NCI-H2107 treated with DMSO at 0.1 percent for 48 hours (cell line): ENCODE measurements around the gene RAB11FIP4.
"Not testable (repeated sequence)": the region's sequence is repeated elsewhere in the genome, so short reads cannot be mapped to it uniquely, and the experiment has no call there.

Source experiments
- DNase-seq: peaks from one replicate; lab custom pipeline; 2025; ENCODE audit not compliant: unreplicated experiment; lab: John Stamatoyannopoulos, UW

The RAB11FIP4 gene, protein sequence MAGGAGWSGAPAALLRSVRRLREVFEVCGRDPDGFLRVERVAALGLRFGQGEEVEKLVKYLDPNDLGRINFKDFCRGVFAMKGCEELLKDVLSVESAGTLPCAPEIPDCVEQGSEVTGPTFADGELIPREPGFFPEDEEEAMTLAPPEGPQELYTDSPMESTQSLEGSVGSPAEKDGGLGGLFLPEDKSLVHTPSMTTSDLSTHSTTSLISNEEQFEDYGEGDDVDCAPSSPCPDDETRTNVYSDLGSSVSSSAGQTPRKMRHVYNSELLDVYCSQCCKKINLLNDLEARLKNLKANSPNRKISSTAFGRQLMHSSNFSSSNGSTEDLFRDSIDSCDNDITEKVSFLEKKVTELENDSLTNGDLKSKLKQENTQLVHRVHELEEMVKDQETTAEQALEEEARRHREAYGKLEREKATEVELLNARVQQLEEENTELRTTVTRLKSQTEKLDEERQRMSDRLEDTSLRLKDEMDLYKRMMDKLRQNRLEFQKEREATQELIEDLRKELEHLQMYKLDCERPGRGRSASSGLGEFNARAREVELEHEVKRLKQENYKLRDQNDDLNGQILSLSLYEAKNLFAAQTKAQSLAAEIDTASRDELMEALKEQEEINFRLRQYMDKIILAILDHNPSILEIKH

DNA sequence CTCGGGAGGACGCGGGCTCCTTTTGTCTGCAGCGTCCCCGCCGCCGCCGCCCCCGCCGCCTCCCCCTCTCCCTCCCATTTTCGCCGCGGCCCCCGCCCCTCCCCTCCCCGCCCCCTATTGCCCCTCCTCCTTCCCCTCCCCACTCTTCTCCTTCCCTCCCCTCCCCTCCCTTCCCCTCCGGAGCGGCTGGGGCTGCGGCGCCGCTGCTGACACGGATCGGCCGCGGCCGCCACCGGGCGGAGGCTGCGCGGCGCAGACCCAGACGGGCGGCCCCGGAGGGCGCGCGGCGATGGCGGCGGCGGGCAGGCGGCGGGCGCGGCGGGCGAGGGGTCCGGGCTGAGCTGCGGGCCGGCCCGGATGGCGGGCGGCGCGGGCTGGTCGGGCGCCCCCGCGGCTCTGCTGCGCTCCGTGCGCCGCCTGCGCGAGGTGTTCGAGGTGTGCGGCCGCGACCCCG lies at the start of gene RAB11FIP4:
Gene RAB11FIP4, plus strand, starts transcription at position 180 of the 454 bp plus-strand sequence. Its CDS starts 178 bp downstream, at position 358.
- DNase-seq: no peak

DNA sequence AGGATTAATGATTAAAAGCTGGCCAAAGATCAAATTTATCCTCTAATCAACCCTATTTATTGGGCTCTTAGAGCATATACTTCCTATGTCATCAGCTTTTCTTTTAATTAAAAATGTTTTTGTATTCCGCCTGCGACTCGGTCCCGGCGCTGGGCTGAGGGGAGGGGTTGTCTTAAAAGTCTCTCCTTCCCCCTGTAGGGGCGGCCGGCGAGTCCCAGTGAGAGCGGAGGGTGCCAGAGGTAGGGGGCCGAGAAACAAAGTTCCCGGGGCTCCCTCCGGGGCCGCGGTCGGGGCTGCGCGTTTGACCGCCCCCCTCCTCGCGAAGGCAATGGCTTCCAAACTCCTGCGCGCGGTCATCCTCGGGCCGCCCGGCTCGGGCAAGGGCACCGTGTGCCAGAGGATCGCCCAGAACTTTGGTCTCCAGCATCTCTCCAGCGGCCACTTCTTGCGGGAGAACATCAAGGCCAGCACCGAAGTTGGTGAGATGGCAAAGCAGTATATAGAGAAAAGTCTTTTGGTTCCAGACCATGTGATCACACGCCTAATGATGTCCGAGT lies 46.2 kb upstream of the RAB11FIP4 start:
- not testable (repeated sequence) for DNase-seq

DNA sequence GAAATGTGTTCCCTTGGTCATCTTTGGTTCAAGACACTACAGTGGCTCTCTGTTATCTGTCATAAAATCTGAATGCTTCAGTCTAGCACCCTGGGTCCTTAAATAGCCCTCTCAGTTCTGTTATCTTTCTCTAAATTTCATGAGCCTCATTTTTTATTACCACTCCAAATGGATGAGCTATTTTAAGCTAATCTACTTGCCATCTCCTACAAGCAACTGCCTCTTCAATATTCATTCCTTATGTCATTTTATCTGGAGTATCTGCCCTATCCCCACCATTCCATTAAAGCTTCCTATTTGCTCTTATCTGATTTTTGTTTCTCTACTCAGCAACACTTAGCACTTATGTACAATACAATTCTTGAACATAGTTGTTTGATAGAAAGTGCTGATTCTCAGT lies 42.0 kb upstream of the RAB11FIP4 start:
- DNase-seq: no peak

DNA sequence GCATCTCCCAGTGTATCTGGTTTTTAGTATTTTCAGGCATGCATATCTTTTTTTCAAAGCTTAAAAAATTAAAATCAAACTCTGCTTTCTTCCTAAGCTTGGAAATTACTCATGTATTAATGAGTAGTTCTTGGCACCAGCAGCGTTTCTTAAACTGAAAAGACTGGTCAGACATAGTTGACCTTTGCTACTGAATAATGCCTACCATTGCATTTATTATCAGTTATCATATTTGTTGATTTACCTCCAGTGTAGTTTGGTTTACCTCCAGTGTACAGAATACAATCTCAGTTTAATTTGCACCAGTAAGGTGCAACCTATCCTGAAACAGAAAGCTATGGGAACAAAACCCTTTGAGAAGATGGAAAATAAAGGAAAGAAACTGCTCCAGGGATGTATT lies 35.5 kb upstream of the RAB11FIP4 start:
- no peak for DNase-seq

DNA sequence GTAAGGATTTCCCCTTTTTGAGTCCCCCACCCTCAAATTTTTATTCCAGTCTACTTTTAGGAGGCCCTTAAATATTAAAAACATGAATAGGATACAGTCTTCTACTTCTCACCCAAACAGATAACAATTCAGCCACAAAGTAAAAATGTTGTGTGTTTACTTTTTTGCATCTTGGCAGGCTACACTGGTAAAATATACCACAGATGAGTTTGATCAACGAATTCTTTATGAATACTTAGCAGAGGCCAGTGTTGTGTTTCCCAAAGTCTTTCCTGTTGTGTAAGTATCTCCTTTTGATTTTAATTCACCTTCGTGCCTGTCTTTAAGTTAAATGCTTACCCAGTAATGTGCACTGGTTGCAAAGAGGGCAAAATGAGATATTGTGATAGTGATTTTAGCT lies 34.4 kb upstream of the RAB11FIP4 start:
- DNase-seq: no peak

DNA sequence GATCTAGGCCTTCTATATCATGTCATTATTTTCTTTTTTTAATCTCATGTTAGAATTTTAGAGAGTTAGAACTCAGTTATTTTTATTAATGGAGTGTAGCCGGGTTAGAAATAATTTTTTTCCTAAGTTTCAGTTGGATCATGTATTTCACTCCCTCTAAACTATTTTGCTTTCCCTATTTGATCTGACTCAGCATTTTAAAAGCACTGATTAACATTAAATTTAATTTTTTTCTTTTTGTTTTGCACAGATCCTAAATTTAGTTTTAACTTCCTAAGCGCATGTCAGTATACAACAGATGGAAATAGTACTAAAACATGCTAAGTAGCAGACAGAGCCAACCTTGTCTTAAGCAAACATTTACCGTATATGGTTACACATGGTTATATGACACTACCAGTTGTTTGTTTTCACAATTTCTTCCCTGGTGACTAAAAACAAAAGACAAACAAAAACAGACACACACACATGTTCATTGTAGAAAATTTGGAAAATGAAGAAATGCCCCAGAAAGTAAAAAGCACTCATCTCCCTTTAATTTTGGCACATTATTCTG lies 33.6 kb upstream of the RAB11FIP4 start:
- no peak for DNase-seq

DNA sequence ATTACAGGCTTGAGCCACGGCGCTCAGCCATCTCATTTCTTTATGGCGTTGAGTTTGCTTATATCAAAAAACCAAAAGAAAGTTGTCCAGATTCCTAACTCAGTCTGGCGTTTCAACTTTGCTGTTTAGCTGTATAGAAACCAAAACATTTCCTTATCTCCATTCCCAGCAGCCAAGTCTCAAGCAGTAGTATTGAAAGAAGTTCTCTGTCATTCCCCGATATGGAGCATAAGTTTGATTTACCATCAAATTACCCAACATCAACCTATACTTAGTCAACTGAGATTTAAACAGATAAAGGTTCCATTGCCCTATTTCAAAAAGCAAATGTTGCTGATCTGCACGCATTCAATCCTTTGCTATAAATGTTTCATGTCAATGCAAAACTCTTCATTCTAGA lies 27.5 kb upstream of the RAB11FIP4 start:
- no peak for DNase-seq

DNA sequence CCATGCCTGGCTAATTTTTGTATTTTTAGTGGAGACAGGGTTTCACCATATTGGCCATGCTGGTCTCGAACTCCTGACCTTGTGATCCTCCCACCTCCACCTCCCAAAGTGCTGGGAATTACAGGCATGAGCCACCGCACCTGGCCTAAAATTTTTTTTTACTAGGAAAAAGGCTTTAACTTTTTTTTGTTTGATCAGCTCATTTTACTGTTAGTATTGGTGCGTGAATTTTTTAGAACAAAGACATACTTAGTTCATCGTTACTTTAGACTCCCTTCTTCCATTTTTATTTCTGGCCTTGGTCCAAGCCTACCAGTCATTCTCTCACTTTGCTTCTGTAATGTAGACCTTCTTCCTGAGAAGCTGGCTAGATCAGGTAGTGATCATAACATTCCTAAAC lies 25.4 kb upstream of the RAB11FIP4 start:
- no peak for DNase-seq

DNA sequence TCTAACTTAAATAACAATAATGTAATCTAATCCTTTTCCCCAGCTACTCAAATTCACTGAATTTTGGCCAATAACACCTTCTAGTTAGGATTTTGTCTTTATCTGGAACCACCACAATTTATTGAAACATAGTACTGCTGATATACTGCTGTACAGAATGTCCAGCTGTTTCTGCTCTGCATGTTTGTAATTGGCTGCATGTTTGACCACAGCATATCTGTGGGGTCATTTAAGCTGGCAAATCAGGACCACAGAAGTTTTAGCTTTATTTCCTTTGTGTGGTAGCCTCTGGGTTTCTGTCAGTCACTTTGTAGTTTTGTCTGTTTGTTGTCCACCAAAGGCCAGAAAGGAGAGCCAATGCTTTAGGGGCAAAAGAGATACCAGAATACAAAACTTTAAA lies 22.2 kb upstream of the RAB11FIP4 start:
- no peak for DNase-seq

DNA sequence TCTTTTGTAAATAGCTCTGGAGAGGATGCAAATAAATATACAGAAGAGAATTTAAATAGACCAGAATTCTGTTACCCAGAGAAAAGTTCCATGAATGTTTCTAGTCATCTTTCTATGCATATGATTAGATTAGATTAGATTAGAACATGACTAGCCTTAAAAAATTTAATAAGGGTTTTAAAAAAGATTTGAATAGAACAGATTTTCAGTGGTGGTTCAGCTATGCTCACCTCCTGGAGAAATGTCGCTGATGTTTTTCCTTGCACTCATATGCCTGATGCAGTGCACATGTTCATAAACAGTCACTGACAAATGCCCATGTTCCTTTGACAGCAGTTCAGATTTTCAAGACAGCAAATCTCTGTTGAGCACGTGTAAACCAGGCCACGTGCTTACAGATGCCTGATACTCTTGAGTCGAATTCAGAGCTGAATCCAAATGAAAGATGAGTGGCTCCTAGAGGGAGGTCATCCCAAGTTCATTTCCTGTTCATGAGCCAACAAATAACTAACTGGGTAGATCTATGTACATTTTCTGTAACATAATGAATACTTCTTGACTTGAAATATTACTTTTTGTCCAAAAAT lies 19.9 kb upstream of the RAB11FIP4 start:
- DNase-seq: no peak

DNA sequence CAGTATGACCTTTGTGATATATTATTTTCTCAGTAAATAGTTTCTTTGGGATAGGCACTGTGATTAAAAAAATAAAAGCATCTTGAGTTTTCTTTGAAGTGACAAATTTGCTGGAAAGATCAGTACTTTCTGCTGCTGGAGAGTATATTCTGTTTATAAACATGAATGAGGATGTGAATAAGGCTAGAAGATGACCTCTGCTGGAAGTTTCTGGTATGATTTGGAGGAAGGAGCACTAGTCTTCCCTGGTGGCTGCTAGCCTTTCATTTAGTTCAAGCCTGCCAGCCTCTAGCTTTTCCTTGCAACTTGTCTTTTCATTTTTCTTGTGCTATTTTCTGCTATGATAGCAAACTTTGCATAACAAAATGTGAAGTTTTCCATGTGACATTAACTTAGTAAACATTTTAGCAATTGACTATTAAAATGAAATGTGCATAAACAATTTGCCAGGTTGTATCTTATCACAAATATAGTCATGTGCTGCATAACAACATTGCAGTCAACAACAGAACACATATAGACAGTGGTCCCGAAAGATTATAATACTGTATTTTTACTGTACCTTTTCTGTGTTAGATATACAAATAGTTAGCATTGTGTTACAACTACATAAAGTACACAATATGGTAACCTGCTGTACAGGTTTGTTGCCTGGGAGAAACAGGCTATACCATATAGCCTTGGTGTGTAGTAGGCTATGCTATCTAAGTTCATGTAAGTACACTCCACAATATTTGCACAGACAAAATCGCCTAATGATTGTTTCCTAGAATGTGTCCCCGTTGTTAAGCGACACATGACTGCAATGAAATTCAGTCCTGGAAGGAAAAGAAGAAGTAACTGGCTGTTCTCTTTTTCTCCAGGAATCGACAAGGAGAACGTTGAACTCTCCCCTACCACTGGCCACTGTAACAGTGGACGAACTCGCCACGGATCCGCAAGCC lies 18.1 kb upstream of the RAB11FIP4 start:
- DNase-seq: peak; percentile 46

DNA sequence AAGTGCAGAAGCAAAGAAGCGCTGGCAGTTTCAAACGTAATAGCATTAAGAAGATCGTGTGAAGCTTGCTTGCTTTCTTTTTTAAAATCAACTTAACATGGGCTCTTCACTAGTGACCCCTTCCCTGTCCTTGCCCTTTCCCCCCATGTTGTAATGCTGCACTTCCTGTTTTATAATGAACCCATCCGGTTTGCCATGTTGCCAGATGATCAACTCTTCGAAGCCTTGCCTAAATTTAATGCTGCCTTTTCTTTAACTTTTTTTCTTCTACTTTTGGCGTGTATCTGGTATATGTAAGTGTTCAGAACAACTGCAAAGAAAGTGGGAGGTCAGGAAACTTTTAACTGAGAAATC lies 17.4 kb upstream of the RAB11FIP4 start:
- no peak for DNase-seq

DNA sequence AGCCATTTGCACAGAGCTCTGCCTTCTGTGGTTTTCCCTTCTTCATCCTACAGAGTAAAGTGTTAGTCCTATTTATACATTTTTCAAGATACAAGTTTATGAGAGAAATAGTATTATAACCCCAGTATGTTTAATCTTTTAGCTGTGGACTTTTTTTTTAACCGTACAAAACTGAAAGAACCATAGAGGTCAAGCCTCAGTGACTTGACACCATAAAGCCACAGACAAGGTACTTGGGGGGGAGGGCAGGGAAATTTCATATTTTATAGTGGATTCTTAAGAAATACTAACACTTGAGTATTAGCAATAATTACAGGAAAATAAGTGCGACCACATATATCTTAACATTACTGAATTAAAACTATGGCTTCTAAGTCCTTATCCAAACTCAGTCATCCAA lies 17.0 kb upstream of the RAB11FIP4 start:
- DNase-seq: no peak

DNA sequence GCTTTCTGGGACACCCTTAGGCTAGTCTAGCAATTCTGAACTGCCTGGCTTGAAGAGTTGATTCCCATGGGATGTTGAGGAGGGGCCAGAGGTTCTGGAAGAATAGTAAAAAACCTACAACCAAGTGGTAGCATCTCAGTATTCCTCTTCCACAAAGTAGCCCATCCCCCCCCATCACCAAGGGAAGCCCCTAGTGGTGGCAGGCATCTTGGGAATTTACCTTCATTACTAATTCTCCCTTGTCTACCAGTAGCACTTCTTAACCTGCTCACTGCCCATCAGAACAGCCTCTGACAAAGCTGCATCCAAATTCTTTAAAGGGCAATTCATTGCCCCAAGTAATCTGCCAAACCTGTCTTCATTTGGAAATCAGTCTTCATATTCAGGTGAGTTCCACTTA lies 12.8 kb upstream of the RAB11FIP4 start:
- DNase-seq: no peak

DNA sequence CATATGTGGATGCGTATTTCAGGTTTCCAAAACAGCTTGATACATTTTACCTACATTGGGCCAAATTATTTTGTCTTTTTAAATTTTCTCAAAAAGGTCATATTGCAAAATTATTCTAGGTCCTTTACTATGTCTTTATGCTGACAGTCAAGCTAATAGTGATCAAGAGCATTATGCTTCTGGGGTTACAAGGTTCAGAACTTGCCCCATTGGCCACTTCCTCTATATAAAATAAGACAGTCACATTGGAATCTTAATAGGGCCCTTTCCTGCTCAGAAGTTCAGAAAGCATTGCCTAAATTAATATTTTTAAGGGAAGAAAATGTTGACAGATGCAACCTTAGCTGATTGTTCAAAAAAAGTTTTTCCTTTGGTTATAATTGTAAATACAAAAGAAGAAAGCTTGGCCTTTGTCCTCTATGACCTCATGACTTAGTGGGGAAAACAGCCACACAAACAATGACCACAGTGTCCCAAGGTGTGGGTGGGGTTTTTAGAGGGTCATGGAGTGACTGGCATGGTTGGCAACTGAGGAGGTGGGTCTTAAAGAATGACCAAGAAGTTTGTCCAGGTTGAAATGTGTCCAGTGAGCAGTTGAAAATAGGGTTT lies 11.8 kb upstream of the RAB11FIP4 start:
- no peak for DNase-seq

DNA sequence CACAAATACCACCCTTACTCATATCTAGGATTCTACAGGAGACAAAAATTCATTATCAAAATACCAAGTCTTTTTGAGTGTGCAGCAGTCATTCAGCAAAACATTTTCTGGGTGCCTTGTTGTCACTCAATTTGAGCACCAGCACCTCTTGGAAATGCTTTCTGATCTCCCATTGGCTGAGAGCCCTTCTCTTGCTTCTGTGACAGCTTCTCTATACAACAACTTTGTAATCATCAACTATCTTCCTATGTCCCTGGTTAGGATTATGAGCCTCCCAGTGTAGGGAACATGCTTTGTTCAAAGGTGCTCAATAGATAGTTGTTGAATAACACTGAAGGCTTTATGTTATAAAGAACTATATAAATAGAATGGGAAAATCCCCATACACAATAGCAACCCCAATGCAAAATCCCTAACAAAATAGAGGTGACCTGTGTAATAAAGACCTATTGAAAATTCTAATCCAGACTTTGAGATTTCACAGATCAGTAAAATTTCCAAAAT lies 10.3 kb upstream of the RAB11FIP4 start:
- no peak for DNase-seq

DNA sequence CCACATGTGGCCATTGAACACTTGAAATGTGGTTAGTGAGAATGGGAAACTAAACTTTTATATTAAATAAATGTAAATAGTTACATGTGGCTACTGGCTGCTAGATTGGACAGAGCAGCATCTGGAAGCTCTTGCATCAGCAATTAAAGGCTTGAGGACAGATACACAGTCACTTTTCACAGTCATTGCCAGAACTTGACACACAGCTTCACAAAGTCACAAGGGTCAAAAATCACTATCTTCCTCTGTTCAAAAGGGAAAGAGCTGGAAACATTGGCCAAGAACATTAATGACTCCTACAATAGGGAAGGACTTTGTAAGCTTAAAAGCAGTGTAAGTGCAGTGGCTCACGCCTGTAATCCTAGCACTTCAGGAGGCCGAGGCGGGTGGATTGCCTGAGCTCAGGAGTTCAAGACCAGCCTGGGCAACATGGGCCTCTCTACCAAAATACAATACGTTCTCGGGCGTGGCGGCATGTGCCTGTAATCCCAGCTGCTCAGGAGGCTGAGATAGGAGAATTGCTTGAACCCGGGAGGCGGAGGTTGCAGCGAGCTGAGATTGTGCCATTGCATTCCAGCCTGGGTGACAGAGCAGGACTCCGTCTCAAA lies 8.7 kb upstream of the RAB11FIP4 start:
- DNase-seq: not testable (repeated sequence)

DNA sequence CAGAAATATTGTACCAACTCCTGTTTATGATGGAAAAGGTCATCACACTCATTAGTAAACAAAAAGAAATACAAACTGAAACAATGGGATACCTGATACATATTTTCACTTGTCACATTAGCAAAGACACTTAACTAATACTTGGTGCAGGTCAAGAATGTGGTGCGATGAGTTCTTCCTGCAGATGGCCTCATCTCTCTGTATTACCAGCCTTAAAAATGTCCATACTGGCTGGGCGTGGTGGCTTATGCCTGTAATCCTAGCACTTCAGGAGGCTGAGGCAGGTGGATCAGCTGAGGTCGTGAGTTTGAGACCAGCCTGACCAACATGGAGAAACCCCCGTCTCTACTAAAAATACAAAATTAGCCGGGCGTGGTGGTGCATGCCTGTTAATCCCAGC lies 8.0 kb upstream of the RAB11FIP4 start:
- DNase-seq: not testable (repeated sequence)
